IMR-90 (cell line): Measurements from ENCODE around the gene PPP5C. TPM values are rescaled to one million over a fixed set of nuclear protein-coding genes. Genes with fewer than 3 reads are reported as not detected.

Experiments used
- ATAC-seq: fragments of 200-7000 bp; cut with Tn5 transposase; 2 replicates; pipeline ENCODE4 v1.9.1; 2020; ENCODE audit warnings: low read depth, mild to moderate bottlenecking, moderate library complexity
- BruUV-seq: library from RNA; stranded (reverse); fragments of 400-500 nt; replicated peaks from 2 replicates; lab custom pipeline; 2021; lab: Mats Ljungman, UMichigan
- CTCF ChIA-PET: fragments of 300-600 bp; formaldehyde crosslinking; extraction: SDS; loops from one replicate; lab custom pipeline; 2021; ENCODE audit warnings: antibody characterized with exemption; lab: Yijun Ruan, JAX
- POLR2A ChIA-PET: fragments of 300-600 bp; sonication (Branson Sonifier 250); formaldehyde crosslinking; loops from one replicate; lab custom pipeline; 2022; ENCODE audit warnings: antibody characterized with exemption; ENCODE audit not compliant: unreplicated experiment; lab: Charles Lee
- DNase-seq: peaks from one replicate; pipeline ENCODE4 v3.0.0; 2013
- H2AFZ ChIP-seq: replicated peaks from 2 replicates; pipeline ENCODE3; 2013; ENCODE audit warnings: low read length, mild to moderate bottlenecking; ENCODE audit not compliant: poor library complexity
- H2AK5ac ChIP-seq: 2 replicates; pipeline ENCODE4 v1.6.1; 2013; ENCODE audit warnings: low read depth, low read length, inconsistent platforms
- H2AK9ac ChIP-seq: replicated peaks from 2 replicates; pipeline ENCODE3; 2013; ENCODE audit warnings: mild to moderate bottlenecking, low read depth, low read length, moderate library complexity; ENCODE audit not compliant: poor library complexity
- H2BK120ac ChIP-seq: 2 replicates; pipeline ENCODE4 v1.6.1; 2013; ENCODE audit warnings: low read depth, low read length, inconsistent platforms
- H2BK15ac ChIP-seq: 3 replicates; pipeline ENCODE4 v1.6.1; 2013; ENCODE audit warnings: low read depth, low read length, inconsistent platforms
- H2BK20ac ChIP-seq: 2 replicates; pipeline ENCODE4 v1.6.1; 2013; ENCODE audit warnings: low read depth, mild to moderate bottlenecking, inconsistent platforms, low read length, moderate library complexity
- H2BK5ac ChIP-seq: 2 replicates; pipeline ENCODE4 v1.6.1; 2013; ENCODE audit warnings: mild to moderate bottlenecking, low read depth, low read length, inconsistent platforms; ENCODE audit not compliant: poor library complexity, severe bottlenecking
- H3K14ac ChIP-seq: replicated peaks from 2 replicates; pipeline ENCODE4 v1.6.1; 2013; ENCODE audit warnings: low read depth, low read length, inconsistent platforms
- H3K18ac ChIP-seq: 2 replicates; pipeline ENCODE4 v1.6.1; 2013; ENCODE audit warnings: low read depth, low read length, control low read depth
- H3K23ac ChIP-seq: 2 replicates; pipeline ENCODE4 v1.6.1; 2013; ENCODE audit warnings: low read depth, low read length, inconsistent platforms
- H3K27ac ChIP-seq: 2 replicates; pipeline ENCODE4 v1.5.1; 2013; ENCODE audit warnings: mild to moderate bottlenecking, control low read depth, low read length; ENCODE audit not compliant: insufficient read depth
- H3K27me3 ChIP-seq: 2 replicates; pipeline ENCODE4 v1.6.1; 2013; ENCODE audit warnings: low read length; ENCODE audit not compliant: control insufficient read depth, insufficient read depth
- H3K36me3 ChIP-seq: 2 replicates; pipeline ENCODE4 v1.6.1; 2013; ENCODE audit warnings: low read length, mixed read lengths; ENCODE audit not compliant: control insufficient read depth, insufficient read depth
- H3K4ac ChIP-seq: 2 replicates; pipeline ENCODE4 v1.6.1; 2013; ENCODE audit warnings: low read depth, low read length, inconsistent platforms
- H3K4me1 ChIP-seq: 2 replicates; pipeline ENCODE4 v1.6.1; 2013; ENCODE audit warnings: low read length, mixed read lengths; ENCODE audit not compliant: control insufficient read depth, insufficient read depth
- H3K4me2 ChIP-seq: 2 replicates; pipeline ENCODE4 v1.6.1; 2013; ENCODE audit warnings: low read depth, mild to moderate bottlenecking, control low read depth, low read length, moderate library complexity
- H3K4me3 ChIP-seq: 2 replicates; pipeline ENCODE4 v1.5.1; 2013; ENCODE audit warnings: low read depth, mild to moderate bottlenecking, control low read depth, low read length, moderate library complexity; ENCODE audit not compliant: insufficient read depth
- H3K56ac ChIP-seq: 2 replicates; pipeline ENCODE4 v1.6.1; 2013; ENCODE audit warnings: low read length, inconsistent platforms; ENCODE audit not compliant: insufficient read depth; ENCODE audit errors: extremely low read depth
- H3K79me1 ChIP-seq, 2 experiments: 2 replicates each; pipeline ENCODE4 v1.6.1; 2013; ENCODE audit warnings: low read length in 2 of 2, inconsistent platforms in 1 of 2, low read depth in 1 of 2
- H3K9ac ChIP-seq: 2 replicates; pipeline ENCODE4 v1.6.1; 2013; ENCODE audit warnings: low read depth, low read length, control low read depth
- H3K9me1 ChIP-seq: 2 replicates; pipeline ENCODE4 v1.6.1; 2013; ENCODE audit warnings: low read length, inconsistent platforms; ENCODE audit not compliant: insufficient read depth
- H3K9me3 ChIP-seq: 2 replicates; pipeline ENCODE4 v1.6.1; 2013; ENCODE audit warnings: low read length; ENCODE audit not compliant: control insufficient read depth, insufficient read depth
- H4K20me1 ChIP-seq: 2 replicates; pipeline ENCODE4 v1.6.1; 2013; ENCODE audit warnings: low read length, inconsistent platforms; ENCODE audit not compliant: insufficient read depth
- H4K5ac ChIP-seq: 2 replicates; pipeline ENCODE4 v1.6.1; 2013; ENCODE audit warnings: mild to moderate bottlenecking, low read depth, low read length, control low read depth
- H4K8ac ChIP-seq, 2 experiments: 2 replicates each; pipeline ENCODE4 v1.6.1; 2013; ENCODE audit warnings: low read depth in 2 of 2, low read length in 2 of 2, control low read depth in 1 of 2, inconsistent platforms in 1 of 2
- H4K91ac ChIP-seq: 2 replicates; pipeline ENCODE4 v1.6.1; 2013; ENCODE audit warnings: low read depth, low read length, inconsistent platforms; ENCODE audit not compliant: insufficient read depth
- BHLHE40 ChIP-seq: fragments of 150-350 bp; IDR thresholded peaks from 2 replicates; pipeline ENCODE4 v1.6.1; 2016; ENCODE audit warnings: mild to moderate bottlenecking, low read depth, low read length
- CEBPB ChIP-seq: IDR thresholded peaks from 2 replicates; pipeline ENCODE4 v1.6.1; 2012; ENCODE audit warnings: low read depth, low read length, improper control_type of control experiment
- CHD1 ChIP-seq: IDR thresholded peaks from 2 replicates; pipeline ENCODE4 v1.6.1; 2012; ENCODE audit warnings: low read depth, low read length, improper control_type of control experiment
- CTCF ChIP-seq: conservative IDR thresholded peaks from 2 replicates; pipeline ENCODE4 v1.5.1; 2012; ENCODE audit warnings: mild to moderate bottlenecking, low read depth, low read length, improper control_type of control experiment
- MAFK ChIP-seq: IDR thresholded peaks from 2 replicates; pipeline ENCODE4 v1.6.1; 2012; ENCODE audit warnings: low read depth, low read length, improper control_type of control experiment
- POLR2A ChIP-seq: IDR thresholded peaks from 2 replicates; pipeline ENCODE4 v1.6.1; 2012; ENCODE audit warnings: mild to moderate bottlenecking, low read depth, low read length
- RAD21 ChIP-seq: IDR thresholded peaks from 2 replicates; pipeline ENCODE4 v1.6.1; 2012; ENCODE audit warnings: low read length, improper control_type of control experiment
- RCOR1 ChIP-seq: IDR thresholded peaks from 2 replicates; pipeline ENCODE4 v1.6.1; 2012; ENCODE audit warnings: mild to moderate bottlenecking, low read length, improper control_type of control experiment; ENCODE audit not compliant: insufficient replicate concordance
- SMC3 ChIP-seq: fragments of 150-350 bp; IDR thresholded peaks from 2 replicates; pipeline ENCODE4 v1.6.1; 2016; ENCODE audit warnings: low read depth, mild to moderate bottlenecking, antibody characterized with exemption, low read length, moderate library complexity
- WGBS, 2 experiments: methylation state at CpG; one replicate each; pipeline versions ENCODE4 v1.1.5 to v1.1.7; 2013; ENCODE audit warnings: missing lambda C conversion rate in 2 of 2; ENCODE audit not compliant: insufficient read length in 1 of 2; ENCODE audit errors: extremely low coverage in 2 of 2; 5-methylcytosine and 5-hydroxymethylcytosine counted together
- dilution Hi-C: fragments of 300-500 bp; cut with HindIII; formaldehyde crosslinking; loops from one replicate; pipeline ENCODE4 v1.14.3; 2018; ENCODE audit warnings: low sequenced_read_pairs; ENCODE audit not compliant: unreplicated experiment
- in situ Hi-C: fragments of 300-500 bp; cut with MboI; formaldehyde crosslinking; loops from 3 replicates; pipeline ENCODE4 v1.14.3; 2019; ENCODE audit warnings: low sequenced_read_pairs, inconsistent platforms, mixed read lengths
- intact Hi-C: fragments of 100-400 bp; cut with micrococcal nuclease; formaldehyde crosslinking; loops from 2 replicates; pipeline ENCODE4 v1.10.0; 2022
- polyA plus RNA-seq, 3 experiments: library from polyadenylated mRNA; depleted of rRNA; stranded (reverse); fragments of >200 nt; gene quantifications; 2 replicates each; pipeline ENCODE4 v1.2.3, GENCODE V29; 2012; ENCODE audit warnings: low replicate concordance in 1 of 3
- total RNA-seq: library from RNA; depleted of rRNA; stranded (reverse); fragments of >200 nt; gene quantifications from 2 replicates; pipeline ENCODE4 v1.2.3, GENCODE V29; 2012
- TF ChIP-seq, protein P1 (sequence below): fragments of 150-350 bp; IDR thresholded peaks from 2 replicates; pipeline ENCODE4 v1.6.1; 2016; ENCODE audit warnings: low read depth, mild to moderate bottlenecking, low read length, moderate library complexity, borderline replicate concordance

PPP5C gene
- total and polyA plus RNA-seq, 2 of the 4 experiments (the other 2 are of a cell fraction): 80.5 to 128 TPM

GRCh38 chr19:46357846-46358583 is 11.1 kb downstream of the PPP5C start:
- Histone ChIP-seq H4K5ac (no peak overlapping the region), H2BK5ac (no peak overlapping the region), H3K18ac (no peak overlapping the region), H3K56ac (no peak overlapping the region), H2AK9ac (no peak overlapping the region), H3K9ac (no peak overlapping the region), H2BK20ac (no peak overlapping the region), H3K27me3 (no peaks in the 10 kb centered on the region), H3K9me1 (peaks cover 12% of the 10 kb centered on the region), H3K4me1 (peaks cover 3% of the 10 kb centered on the region), H2AFZ (no peak overlapping the region), H3K23ac (no peak overlapping the region), H3K4ac (no peak overlapping the region), H3K79me1 (peaks cover 13 to 75% of the 10 kb centered on the region in 2 experiments), H2BK120ac (no peak overlapping the region), H2BK15ac (no peak overlapping the region), H4K8ac (no peak overlapping the region), H3K9me3 (no peaks in the 10 kb centered on the region), H3K27ac (no peak overlapping the region), H3K4me3 (no peak overlapping the region), H3K14ac (no peak overlapping the region), H3K36me3 (peaks cover 34% of the 10 kb centered on the region), H3K4me2 (no peak overlapping the region), H4K20me1 (peaks cover 8% of the 10 kb centered on the region), H4K91ac (no peak overlapping the region), H2AK5ac (no peak overlapping the region)
- BruUV-seq: no TSS peak
- DNase-seq (peak; percentile 36), ATAC-seq (peak; percentile 78)
- ChIA-PET CTCF (interaction anchor here (1.2 kb wide), 1 partner anchor 11 kb away, joined by 5 read pairs; the partner anchor contains the start of gene PPP5C), POLR2A (no interaction called here)
- no peak for TF ChIP-seq RAD21
- TF ChIP-seq CEBPB: no peak
- TF ChIP-seq RCOR1: no peak
- TF ChIP-seq SMC3: no peak
- no peak for TF ChIP-seq POLR2A
- TF ChIP-seq CTCF: no peak
- no peak for TF ChIP-seq MAFK
- no peak for TF ChIP-seq CHD1
- TF ChIP-seq, protein P1, sequence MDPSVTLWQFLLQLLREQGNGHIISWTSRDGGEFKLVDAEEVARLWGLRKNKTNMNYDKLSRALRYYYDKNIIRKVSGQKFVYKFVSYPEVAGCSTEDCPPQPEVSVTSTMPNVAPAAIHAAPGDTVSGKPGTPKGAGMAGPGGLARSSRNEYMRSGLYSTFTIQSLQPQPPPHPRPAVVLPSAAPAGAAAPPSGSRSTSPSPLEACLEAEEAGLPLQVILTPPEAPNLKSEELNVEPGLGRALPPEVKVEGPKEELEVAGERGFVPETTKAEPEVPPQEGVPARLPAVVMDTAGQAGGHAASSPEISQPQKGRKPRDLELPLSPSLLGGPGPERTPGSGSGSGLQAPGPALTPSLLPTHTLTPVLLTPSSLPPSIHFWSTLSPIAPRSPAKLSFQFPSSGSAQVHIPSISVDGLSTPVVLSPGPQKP: no peak
- no peak for TF ChIP-seq BHLHE40
- intact Hi-C loops: no loop called here
- no CpG with 5 or more reads among the region's 7 CpGs for WGBS, 2 experiments
- dilution Hi-C loops: no loop called here
- in situ Hi-C loops: no loop called here
